Measurements from ENCODE around the gene GRB14.

GRB14 gene

DNA sequence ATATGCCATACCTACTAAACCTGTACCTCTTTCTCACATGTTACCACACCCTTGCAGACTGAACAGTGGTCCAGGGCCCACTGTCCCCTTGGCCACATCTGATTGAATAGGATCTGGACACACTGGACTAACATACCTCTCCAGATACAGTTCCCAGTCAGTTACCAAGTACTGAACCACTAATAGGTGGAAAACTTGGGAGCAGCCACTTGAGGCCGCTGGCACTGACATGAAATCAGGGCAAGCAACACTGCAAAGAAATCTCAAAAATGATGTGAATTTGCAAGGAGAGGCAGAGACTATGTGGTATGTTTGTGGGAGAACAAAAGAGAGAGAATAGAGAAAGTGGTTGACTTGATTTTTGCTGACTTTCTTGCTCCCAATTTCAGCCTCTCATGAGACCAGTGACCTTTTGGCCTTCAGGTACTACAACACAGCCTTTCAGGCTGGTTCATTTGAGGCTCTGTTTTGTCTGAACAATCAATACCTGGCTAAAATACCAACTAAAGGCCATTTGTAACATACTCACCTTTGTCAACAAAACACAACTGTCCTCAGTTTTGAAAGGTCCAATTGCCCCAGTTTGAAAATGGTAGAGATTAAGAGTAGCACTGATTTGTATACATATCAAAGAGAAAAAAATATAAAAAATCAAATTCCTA is 7.8 kb downstream of the GRB14 start:
- no peak for DNase-seq (ENCODE audit: low spot score)

DNA sequence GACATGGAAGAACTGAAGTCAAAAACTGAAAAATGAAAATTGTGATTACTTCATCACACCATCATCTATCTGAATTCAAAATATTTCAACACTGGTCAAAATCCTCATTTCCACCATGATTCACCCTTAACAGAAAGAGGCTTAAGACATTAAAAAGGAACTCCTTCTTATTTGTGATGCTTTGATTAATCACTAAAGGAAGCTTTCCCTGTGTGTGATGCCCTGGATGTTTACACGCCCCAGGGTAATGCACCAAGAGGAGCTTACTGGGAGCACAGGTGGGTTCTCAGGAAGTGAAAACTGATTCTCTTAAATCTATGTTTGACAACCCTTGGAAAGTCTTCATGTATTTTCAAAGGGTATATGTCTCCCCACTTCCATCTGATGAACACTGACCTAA is 11.5 kb downstream of the GRB14 start:
- DNase-seq (ENCODE audit: low spot score) = no peak

DNA sequence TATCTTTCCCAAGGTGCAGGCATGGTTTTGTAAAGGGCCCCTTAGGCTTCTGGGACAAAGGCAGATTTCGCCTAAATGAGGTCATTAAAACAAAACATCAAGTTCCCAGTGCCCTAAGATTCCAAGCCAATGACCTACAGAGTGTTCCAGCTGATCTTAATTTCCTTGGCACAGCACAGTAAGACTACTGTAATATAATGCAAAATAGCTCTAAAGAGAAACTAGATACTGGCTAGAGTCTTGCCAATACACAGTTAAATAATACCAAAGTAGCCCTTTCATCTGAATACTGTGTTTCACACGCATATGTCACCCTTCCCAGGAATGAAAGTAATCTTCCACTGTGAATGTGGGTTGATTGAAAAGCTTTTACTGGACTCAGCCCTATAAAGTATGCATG is 14.7 kb downstream of the GRB14 start:
- DNase-seq (ENCODE audit: low spot score) = no peak

DNA sequence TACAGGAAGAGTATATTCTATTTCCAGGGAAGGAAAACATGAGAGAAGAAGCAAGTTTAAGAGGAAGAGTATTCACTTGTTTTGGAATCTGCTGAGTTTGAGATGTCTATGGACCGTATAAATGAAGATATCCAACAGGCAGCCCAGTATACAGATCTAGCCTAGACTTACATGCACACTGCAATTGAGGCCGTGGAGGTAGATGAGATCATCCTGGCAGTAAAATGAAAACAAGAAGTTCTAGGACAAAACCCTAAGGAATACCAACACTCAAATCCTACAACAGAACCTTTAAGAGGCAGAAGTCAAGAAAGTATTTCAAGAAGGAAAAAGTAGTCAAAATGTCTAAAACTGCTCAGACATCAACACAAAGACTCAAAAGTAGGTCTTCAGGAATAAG is 16.0 kb downstream of the GRB14 start:
- no peak for DNase-seq (ENCODE audit: low spot score)

DNA sequence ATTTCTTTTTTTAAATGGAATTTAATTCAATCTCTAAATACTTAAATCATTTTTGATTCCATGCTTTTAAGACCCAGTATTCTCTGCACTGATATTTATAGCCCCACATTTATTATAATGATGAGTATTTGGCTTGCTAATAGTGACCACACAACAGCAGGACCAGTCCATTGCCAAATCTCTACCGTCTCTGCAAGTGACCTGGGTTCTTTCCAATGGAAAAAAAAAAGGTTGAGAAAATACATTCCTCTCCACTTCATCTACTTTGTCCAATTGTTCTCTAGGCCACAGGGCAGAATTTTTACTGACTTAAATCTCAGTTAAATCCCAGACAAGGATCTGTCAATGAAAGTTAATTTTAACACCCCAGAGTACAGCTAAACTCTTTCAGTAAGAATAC is 20.5 kb downstream of the GRB14 start:
- no peak for DNase-seq (ENCODE audit: low spot score)

DNA sequence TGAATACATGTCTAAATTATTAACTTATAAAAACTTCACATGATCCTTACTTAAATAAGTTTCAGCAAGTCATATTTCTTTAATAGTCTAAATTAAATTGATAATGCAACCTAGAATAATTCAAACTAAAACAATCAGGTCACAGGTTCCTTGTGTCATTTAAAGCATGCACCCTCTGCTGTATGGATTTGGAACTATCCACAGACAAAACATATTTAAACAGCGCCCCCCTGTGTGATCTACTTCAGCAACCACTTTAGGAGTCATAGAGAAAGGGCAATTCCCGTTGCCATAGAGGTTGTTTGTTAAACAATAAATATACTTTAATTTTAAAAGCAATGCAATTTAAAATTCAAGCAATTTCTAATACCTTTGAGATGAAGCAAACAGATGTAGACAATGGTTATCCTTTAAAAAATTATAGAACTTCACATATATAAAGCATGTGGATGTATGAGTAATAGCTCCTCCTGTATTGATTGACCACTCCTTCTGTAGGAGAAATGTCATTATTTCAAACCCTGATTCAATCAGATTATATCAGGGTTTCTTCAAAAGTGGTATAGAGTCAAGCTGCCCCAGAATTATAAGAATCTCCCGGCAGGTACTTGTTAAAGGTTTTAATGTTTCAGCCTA is 21.2 kb downstream of the GRB14 start:
- peak; percentile 0 for DNase-seq (ENCODE audit: low spot score)

DNA sequence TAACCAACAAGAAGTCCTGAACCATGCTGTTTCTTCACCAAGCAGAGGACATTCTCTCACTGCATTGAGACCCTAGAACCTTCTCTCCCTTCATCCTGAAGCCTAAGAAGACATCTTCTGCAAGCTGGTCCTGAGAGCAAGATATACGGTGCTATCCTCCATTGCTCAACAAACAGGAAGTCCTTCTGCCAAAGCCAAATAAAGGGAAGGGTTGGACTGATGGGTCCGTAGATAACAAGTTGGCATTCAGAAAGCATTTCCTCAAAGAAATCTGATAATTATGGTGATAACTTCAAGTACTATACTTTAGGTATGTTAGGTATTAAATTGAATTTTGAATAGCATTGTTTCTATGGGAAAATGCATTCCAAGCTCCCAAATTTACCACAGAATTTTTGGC is 23.3 kb downstream of the GRB14 start:
- no peak for DNase-seq (ENCODE audit: low spot score)

DNA sequence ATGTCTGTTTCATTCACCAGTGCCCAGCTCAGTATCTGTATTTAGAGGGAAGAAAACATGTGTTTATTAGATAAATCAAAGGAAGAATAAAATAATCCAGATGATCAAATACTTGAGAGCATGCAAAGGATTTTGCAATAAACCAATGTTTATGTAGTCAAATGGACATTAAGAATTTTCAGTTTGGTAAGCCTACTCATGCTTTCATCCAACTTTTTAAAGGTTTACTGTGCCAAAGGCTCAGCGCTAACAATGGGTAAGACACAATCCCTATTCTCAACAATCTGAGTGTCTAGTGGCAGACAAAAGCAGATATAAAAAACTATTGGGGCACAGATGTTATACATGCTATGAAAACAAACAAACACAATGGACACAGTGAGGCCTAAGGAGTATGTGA is 26.3 kb downstream of the GRB14 start:
- no peak for DNase-seq (ENCODE audit: low spot score)

DNA sequence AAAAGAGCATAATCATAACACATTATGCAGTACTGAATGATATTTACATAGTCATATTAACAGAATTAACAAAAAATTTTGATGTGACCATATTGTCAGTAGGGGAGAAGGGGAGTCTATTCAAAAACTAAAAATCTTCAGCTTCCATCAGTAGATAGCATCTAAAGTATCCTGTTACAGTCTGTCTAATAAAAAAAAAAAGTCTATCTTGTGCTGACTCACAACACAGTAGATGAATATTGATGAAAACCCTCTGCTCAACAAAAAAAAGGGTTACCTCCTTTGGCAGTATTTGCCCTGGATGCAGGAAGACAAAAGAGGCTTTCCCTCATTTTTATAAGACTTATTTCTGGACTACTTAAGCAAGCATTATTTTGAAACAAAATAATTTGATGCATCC is 27.3 kb downstream of the GRB14 start:
- DNase-seq (ENCODE audit: low spot score) = no peak

DNA sequence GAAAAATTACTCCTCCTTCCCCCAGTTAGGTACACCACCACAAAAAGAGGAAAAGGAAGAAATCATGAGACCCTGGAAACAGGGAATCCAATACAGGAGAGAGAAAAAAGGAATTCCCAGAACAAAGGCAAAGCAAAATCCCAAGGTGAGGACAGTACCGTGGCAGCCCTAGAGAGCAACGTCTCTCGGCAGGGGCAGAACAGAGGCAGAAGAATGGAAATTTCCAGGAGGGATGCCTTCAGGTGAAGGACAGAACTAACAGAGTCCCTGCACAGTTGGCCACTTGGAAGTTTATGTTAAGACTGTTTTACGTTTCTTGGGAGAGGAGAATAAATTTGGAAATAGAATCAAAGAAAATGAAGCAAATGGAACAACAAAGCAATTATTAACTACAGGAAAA is 27.7 kb downstream of the GRB14 start:
- no peak for DNase-seq (ENCODE audit: low spot score)

DNA sequence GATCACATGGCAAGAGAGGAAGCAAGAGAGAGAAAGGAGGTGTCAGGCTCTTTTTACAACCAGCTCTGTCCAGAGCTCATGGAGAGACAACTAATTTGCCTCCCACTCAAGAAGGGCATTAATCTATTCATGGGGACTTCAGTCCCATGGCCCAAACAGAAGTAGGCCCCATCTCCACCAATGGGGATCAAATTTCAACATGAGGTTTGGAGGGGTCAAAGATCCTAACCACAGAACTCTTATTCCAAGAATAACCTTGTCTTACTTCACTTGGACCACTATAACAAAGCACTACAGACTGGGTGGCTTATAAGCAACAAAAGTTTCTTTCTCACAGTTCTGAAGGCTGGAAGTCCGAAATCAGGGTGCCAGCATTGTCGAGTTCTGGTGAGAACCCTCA is 31.8 kb downstream of the GRB14 start:
- no peak for DNase-seq (ENCODE audit: low spot score)

DNA sequence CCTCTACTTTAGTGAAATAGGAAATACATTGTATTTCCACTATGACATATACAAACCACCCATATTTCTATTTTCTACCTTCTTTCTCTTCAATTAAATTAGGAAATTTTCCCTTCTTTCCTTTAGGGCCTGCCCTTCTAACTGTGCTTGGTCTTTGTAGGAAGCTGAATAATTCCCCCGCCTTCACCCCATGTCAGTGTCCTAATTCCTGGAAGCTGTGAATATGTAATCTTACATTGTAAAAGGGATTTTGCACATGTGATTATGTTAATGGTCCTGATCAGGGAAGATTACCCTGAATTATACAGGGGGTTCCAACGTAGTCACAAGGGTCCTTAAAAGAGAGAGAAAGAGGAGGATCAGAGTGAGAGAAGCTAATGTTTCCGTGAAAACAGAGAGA is 40.2 kb downstream of the GRB14 start:
- DNase-seq (ENCODE audit: low spot score) = no peak

DNA sequence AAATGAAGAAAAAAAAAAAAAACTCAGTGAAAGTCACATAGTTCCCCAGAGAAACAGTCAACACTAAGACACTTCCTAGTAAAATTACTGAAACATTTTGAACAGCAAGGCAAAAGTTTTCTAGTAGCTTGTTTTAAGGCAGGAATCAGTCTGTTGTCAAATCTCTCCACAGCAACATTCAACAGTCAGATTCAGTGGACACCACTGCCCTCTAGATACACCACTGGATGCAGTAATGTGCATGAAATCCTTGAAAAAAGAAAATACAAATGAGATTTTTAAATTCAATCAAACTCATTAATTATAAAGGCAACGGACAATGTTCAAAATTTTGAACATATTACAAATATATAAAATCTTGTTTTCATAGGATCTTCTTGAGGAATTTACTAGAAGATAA is 46.4 kb downstream of the GRB14 start:
- no peak for DNase-seq (ENCODE audit: low spot score)

DNA sequence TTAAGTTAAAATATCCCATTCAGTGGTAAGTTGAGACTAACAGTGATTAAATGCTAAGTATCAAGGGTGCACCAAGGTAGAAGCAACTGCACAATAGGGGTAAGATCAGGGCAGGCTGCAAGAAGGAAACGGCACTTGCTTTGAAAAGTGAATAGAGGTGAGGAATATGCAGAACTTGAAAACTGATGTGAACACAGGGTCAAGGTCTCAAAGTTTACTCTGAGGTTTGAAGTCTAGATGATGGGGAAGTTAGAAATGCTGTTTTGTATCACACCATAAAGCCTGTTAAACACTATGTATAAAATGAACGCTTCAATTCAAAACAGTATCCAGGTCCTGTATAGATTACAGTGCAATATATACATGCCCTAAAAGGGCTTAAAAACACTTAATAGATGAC is 50.8 kb downstream of the GRB14 start:
- DNase-seq (ENCODE audit: low spot score) = no peak

DNA sequence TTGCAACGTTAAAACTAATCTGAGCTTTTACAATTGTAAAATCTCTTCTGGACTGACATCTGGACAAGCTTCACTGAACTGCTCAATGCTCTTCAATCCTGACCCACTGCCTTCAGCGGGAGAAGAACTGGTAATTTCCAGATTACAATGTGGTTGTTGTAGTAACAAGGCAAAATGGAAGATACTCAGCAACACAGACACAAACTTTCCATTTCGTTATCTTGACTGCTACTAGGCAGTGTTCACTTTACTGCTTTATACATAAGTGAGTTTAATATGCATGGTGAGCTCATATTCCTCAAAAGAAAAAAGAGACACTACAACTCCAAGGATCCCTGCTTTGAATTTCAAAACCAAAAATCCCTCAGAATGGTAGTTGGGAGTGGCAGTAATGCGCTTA is 51.9 kb downstream of the GRB14 start:
- no peak for DNase-seq (ENCODE audit: low spot score)

DNA sequence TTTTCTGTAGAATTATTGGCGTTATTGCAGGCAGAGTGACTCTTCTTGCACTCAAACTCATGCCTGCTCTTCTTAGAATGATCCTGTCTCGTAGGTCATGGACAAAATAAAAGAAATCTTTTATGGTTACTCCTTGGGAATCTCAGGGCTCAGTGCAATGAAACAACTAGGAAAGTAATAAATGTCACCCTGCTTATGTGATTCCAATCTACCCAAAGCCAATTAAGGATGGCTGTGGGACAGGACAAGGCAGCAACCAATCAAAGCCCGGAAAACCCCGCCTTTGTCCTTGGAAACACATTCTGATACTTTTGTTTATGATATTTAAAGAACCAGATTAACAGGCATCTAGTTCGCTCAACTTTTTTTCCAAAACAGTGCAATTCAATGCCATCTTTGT is 53.0 kb downstream of the GRB14 start:
- DNase-seq (ENCODE audit: low spot score) = no peak

DNA sequence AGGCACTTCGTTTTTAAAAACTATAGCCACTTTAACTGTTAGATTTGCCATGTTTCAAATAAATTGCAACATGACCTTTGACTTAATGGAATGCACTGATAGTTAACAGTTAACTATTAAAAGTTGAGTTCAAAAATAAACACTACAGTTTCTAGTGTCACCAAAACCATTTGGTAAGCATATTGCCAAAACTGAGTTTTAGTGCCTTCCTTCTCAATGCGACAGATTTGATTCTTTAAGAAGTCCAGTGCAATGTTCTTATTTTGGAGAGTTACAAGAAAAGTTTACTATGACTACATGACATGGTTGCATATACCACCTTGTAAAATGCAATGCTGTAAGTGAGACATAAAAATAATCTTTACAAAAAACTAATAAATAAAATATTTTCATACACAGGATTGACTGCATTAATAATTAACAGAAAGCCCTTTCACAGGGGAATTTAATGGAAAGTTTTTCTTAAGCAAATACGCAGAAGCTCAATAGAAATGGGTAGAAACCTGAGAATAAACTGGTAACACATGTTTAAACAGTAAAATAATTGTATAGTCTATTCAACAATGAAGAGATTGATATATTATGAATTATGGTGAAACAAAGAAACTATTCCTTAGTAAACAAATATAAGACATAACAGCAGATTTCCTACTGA is 53.8 kb downstream of the GRB14 start:
- DNase-seq (ENCODE audit: low spot score) = no peak

DNA sequence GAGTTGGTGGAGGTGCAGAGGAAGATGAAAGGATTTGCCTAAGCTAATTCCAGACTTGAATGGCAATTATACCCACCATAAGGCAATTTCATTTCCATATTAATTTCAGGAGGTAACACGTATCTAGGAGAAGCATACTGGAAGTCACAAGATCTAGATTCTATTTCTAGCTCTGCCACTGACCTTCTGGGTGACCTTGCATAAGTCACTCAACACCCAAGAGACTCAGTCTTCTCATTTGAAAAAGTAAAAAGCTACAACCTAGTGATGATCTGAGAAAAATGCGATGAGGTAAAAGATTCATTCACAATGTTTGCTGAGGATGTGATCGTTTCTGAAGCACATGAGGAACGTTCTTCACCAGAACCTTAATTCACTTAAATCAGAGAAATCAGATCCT is 55.9 kb downstream of the GRB14 start:
- no peak for DNase-seq (ENCODE audit: low spot score)

DNA sequence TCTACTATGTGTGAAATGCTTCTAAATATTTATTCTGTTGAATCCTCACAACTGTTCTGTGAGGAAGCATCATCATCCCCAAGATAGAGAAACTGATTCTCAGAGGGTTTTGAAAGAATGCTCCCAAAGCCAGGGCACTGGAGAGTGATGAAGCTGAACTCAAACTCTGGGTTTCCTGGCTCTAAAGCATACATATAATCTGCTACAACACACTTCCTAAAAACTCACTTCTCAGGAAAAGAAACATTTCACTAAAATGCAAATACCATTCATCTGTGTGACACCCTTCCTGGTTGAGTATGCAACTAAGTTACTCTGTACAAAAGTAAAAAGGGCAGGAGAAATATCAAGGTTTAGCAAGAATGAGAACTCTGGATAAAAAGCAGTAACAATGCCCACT is 58.6 kb downstream of the GRB14 start:
- no peak for DNase-seq (ENCODE audit: low spot score)

DNA sequence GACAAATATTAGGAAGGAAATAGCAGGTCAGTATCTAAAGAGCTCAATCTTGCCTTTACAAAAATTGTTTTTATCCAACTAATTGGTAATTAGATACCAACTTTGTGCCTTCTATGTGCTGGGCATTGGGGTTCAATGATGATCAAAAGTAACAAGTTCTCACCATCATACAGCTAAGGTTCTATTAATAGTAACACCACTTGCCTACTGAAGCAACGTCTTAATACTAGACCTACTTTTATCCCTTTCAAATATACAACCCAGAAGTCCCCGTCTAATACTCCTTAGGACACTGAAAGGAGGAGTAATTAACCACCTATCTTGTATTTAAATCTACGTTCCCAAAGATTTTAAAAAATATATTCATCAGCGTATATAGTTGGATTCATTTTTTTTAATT is 59.3 kb downstream of the GRB14 start:
- DNase-seq (ENCODE audit: low spot score) = no peak

DNA sequence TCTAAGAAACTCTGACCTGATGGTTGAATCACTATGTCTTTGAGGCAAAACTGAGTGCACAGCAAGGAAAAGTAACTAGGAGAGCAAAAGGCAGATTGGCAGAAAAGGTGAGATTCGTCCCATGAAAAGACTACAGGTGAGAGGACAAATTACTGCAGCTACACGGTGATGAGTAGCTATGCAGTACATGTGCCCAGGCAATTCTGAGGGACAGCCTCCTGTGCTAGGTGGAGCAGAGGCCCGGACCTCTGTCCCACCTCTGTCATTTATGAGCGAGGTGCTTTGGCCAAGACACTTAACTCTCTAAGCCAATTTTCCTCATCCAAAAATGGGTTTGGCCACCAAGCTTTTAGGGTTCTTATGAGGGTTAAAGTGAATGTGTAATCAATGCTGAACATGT is 59.9 kb downstream of the GRB14 start:
- DNase-seq (ENCODE audit: low spot score) = no peak

DNA sequence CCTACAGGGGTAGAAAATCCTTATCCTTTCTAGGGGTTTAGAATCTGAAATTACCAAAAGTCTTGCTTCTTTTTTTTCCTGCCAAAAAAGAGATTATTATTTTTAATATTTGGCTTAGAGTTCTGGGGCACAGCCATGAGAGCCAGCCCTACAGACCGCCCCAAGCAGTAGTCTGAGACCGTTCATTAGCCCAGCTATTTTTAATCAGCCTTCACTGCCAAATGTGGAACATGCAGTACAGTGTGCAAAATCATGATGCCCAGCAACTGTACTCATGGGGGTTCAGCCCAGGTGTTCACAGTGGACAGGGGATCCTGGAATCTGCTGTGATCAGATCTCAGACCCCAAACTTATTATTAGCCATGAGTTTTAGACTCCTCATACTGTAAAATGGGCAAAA is 60.4 kb downstream of the GRB14 start:
- no peak for DNase-seq (ENCODE audit: low spot score)

DNA sequence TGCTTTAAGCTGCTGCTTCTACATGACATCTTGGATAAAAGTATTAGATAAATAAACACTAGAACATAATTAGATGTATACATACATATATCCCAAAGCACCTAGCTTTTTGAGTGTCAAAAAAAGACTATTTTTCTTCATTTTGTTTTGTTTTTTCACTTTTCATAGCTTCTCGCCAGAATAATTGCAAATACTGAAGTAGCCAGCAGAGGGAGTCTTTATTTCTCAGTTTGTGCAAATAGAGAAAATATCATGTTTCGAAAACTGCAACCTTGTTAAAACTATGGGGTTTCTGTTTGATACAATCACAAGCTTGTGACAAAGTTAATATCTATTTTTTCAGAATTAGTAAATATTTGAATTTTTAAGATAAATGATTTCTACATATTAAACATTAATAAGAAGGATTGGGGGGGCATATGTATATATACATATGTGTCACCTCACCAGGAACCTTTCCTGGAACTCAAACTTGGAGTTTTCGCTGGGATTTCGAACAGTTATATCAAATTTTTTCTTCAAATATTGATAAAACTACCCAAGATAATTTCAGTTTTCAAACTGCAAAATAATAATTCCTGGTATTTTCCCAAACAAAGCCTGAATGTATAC is 61.0 kb downstream of the GRB14 start:
- no peak for DNase-seq (ENCODE audit: low spot score)
